Measurements from ENCODE around the gene EFTUD2.

DNA sequence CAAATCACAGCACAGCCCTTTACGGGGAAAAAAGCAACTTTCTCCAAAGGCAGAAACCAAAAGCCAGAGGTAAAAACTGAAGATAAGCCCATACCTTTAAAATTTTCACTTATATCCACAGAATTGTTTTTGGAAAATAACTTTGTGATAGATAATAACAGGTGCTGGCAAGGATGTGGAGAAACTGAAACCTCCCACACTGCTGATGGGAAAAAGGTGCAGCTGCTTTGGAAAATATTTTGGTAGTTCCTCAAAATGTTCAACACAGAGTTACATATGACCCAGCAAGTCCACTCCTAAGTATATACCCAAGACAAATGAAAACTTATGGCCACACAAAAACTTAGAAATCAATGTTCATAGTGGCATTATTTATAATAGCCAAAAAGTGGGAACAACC is 12.2 kb downstream of the EFTUD2 start:
- TF ChIP-seq, protein P1, sequence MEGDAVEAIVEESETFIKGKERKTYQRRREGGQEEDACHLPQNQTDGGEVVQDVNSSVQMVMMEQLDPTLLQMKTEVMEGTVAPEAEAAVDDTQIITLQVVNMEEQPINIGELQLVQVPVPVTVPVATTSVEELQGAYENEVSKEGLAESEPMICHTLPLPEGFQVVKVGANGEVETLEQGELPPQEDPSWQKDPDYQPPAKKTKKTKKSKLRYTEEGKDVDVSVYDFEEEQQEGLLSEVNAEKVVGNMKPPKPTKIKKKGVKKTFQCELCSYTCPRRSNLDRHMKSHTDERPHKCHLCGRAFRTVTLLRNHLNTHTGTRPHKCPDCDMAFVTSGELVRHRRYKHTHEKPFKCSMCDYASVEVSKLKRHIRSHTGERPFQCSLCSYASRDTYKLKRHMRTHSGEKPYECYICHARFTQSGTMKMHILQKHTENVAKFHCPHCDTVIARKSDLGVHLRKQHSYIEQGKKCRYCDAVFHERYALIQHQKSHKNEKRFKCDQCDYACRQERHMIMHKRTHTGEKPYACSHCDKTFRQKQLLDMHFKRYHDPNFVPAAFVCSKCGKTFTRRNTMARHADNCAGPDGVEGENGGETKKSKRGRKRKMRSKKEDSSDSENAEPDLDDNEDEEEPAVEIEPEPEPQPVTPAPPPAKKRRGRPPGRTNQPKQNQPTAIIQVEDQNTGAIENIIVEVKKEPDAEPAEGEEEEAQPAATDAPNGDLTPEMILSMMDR (IDR thresholded peaks at IDR 0.05; ENCODE audit: low read length), result no peak
- TF ChIP-seq EZH2 (IDR thresholded peaks at IDR 0.05; ENCODE audit: borderline replicate concordance, low read length), result no peak
